HL-60 (cell line): Measurements from ENCODE around the gene PCDHA6.
"Not testable (repeated sequence)": the region's sequence is repeated elsewhere in the genome, so short reads cannot be mapped to it uniquely, and the experiment has no call there.

Experiments
- DNase-seq, 2 experiments: peaks; one replicate each; pipeline ENCODE4 v3.0.0-alpha.2; 2010 to 2020; ENCODE audit warnings: low read depth in 1 of 2, low spot score in 1 of 2
- H3K27ac ChIP-seq: fragments of 250-450 bp; sonication (Bioruptor Pico); replicated peaks from 2 replicates; pipeline ENCODE4 v1.5.1; 2020; ENCODE audit warnings: mild to moderate bottlenecking, moderate library complexity
- H3K27me3 ChIP-seq: fragments of 250-450 bp; sonication (Bioruptor Pico); 2 replicates; pipeline ENCODE4 v1.5.1; 2021; ENCODE audit warnings: mild to moderate bottlenecking, moderate library complexity; ENCODE audit not compliant: insufficient read depth, poor library complexity, severe bottlenecking
- H3K4me3 ChIP-seq: replicated peaks from 2 replicates; pipeline ENCODE4 v1.5.1; 2011; ENCODE audit warnings: mild to moderate bottlenecking, control low read depth, low read length; ENCODE audit not compliant: insufficient read depth
- CTCF ChIP-seq: IDR thresholded peaks from one replicate; pipeline ENCODE4 v1.5.1; 2011; ENCODE audit warnings: low read length, control low read depth, inconsistent platforms; ENCODE audit not compliant: insufficient read depth
- GABPA ChIP-seq: IDR thresholded peaks from 2 replicates; pipeline ENCODE4 v1.6.1; 2012; ENCODE audit warnings: low read depth
- POLR2AphosphoS5 ChIP-seq: IDR thresholded peaks from 2 replicates; pipeline ENCODE4 v1.6.1; 2012; ENCODE audit warnings: low read depth
- SPI1 ChIP-seq: IDR thresholded peaks from 2 replicates; pipeline ENCODE4 v1.6.1; 2012; ENCODE audit warnings: low read depth, mild to moderate bottlenecking, borderline replicate concordance
- TF ChIP-seq, protein P1 (sequence below): IDR thresholded peaks from 2 replicates; pipeline ENCODE4 v1.6.1; 2012; ENCODE audit warnings: low read depth; ENCODE audit not compliant: insufficient replicate concordance

PCDHA6 gene

GRCh38 chr5:140795259-140795641, 32.5 kb upstream of the PCDHA6 start:
- DNase-seq = no peak
- no peak for TF ChIP-seq CTCF
- TF ChIP-seq SPI1 = no peak
- no peak for TF ChIP-seq POLR2AphosphoS5
- TF ChIP-seq, protein P1, sequence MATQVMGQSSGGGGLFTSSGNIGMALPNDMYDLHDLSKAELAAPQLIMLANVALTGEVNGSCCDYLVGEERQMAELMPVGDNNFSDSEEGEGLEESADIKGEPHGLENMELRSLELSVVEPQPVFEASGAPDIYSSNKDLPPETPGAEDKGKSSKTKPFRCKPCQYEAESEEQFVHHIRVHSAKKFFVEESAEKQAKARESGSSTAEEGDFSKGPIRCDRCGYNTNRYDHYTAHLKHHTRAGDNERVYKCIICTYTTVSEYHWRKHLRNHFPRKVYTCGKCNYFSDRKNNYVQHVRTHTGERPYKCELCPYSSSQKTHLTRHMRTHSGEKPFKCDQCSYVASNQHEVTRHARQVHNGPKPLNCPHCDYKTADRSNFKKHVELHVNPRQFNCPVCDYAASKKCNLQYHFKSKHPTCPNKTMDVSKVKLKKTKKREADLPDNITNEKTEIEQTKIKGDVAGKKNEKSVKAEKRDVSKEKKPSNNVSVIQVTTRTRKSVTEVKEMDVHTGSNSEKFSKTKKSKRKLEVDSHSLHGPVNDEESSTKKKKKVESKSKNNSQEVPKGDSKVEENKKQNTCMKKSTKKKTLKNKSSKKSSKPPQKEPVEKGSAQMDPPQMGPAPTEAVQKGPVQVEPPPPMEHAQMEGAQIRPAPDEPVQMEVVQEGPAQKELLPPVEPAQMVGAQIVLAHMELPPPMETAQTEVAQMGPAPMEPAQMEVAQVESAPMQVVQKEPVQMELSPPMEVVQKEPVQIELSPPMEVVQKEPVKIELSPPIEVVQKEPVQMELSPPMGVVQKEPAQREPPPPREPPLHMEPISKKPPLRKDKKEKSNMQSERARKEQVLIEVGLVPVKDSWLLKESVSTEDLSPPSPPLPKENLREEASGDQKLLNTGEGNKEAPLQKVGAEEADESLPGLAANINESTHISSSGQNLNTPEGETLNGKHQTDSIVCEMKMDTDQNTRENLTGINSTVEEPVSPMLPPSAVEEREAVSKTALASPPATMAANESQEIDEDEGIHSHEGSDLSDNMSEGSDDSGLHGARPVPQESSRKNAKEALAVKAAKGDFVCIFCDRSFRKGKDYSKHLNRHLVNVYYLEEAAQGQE = no peak
- TF ChIP-seq GABPA = no peak
- Histone ChIP-seq H3K4me3 (no peak overlapping the region), H3K27me3 (no peaks in the 10 kb centered on the region), H3K27ac (no peak overlapping the region)

- not testable (repeated sequence) for H3K27ac ChIP-seq, H3K27me3 ChIP-seq, H3K4me3 ChIP-seq, DNase-seq
- TF ChIP-seq, protein P1 = peak; percentile 36
Observed at GRCh38 chr5:140796072-140796717, 31.6 kb upstream of the PCDHA6 start.

DNA sequence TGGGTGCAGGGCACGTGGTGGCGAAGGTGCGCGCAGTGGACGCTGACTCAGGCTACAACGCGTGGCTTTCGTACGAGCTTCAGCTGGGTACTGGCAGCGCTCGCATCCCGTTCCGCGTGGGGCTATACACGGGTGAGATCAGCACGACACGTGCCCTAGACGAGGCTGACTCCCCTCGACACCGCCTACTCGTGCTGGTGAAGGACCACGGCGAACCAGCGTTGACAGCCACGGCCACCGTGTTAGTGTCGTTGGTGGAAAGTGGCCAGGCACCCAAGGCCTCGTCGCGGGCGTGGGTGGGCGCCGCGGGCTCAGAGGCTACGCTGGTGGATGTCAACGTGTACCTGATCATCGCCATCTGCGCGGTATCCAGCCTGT, 31.1 kb upstream of the PCDHA6 start:
- DNase-seq = no peak
- Histone ChIP-seq H3K4me3 (no peak overlapping the region), H3K27me3 (no peaks in the 10 kb centered on the region), H3K27ac (no peak overlapping the region)
- TF ChIP-seq, protein P1 = no peak
- TF ChIP-seq CTCF = no peak
- TF ChIP-seq POLR2AphosphoS5 = no peak
- TF ChIP-seq SPI1 = no peak
- TF ChIP-seq GABPA = no peak
